NCI-H748 treated with DMSO at 0.1 percent for 48 hours (cell line): ENCODE data around the gene FBXL19.

ENCODE experiments used
- DNase-seq: peaks from one replicate; lab custom pipeline; 2025; lab: John Stamatoyannopoulos, UW

FBXL19 gene

GRCh38 chr16:30989469-30990047 lies 66.2 kb downstream of the FBXL19 start:
- no peak for DNase-seq

- DNase-seq = no peak
Measured at GRCh38 chr16:30990105-30990504, 66.7 kb downstream of the FBXL19 start.

- DNase-seq = no peak
Measured at GRCh38 chr16:30991052-30991451, 67.7 kb downstream of the FBXL19 start.

- no peak for DNase-seq
Measured at GRCh38 chr16:30992276-30992780, 69.0 kb downstream of the FBXL19 start.

- DNase-seq = no peak
Measured at GRCh38 chr16:30992931-30993816, 69.8 kb downstream of the FBXL19 start.

GRCh38 chr16:30995927-30996323 lies 72.6 kb downstream of the FBXL19 start:
- DNase-seq = no peak

GRCh38 chr16:30996324-30996984 lies 73.1 kb downstream of the FBXL19 start:
- no peak for DNase-seq

- DNase-seq = peak; percentile 1
Measured at GRCh38 chr16:30996985-30997724, 73.8 kb downstream of the FBXL19 start.

GRCh38 chr16:30997725-30998711 lies 74.6 kb downstream of the FBXL19 start:
- no peak for DNase-seq
